Mesenchymal stem cell (in vitro differentiated cells and primary cell): ENCODE data around the gene UBIAD1.

Experiments used
- DNase-seq: peaks from one replicate; pipeline ENCODE4 v3.0.0-alpha.2; 2013
- H2AFZ ChIP-seq: one replicate; pipeline ENCODE4 v1.6.1; 2013; ENCODE audit warnings: low read depth, mild to moderate bottlenecking, control low read depth, inconsistent platforms, low read length, moderate library complexity
- H2AK5ac ChIP-seq: 2 replicates; pipeline ENCODE4 v1.6.1; 2013; ENCODE audit warnings: low read length, moderate library complexity, mild to moderate bottlenecking, inconsistent platforms; ENCODE audit not compliant: severe bottlenecking
- H2BK120ac ChIP-seq: one replicate; pipeline ENCODE4 v1.6.1; 2013; ENCODE audit warnings: low read depth, mild to moderate bottlenecking, inconsistent platforms, low read length, moderate library complexity
- H2BK12ac ChIP-seq, 2 experiments: one replicate each; pipeline ENCODE4 v1.6.1; 2013; ENCODE audit warnings: inconsistent platforms in 2 of 2, low read length in 2 of 2, mild to moderate bottlenecking in 2 of 2, moderate library complexity in 2 of 2, control low read depth in 1 of 2
- H2BK15ac ChIP-seq: one replicate; pipeline ENCODE4 v1.6.1; 2013; ENCODE audit warnings: mild to moderate bottlenecking, low read depth, inconsistent platforms; ENCODE audit not compliant: poor library complexity, severe bottlenecking
- H2BK5ac ChIP-seq: 2 replicates; pipeline ENCODE4 v1.6.1; 2013; ENCODE audit warnings: low read depth, mild to moderate bottlenecking, low read length, control low read depth, inconsistent platforms; ENCODE audit not compliant: poor library complexity, severe bottlenecking
- H3K14ac ChIP-seq, 2 experiments: one replicate each; pipeline ENCODE4 v1.6.1; 2013; ENCODE audit warnings: inconsistent platforms in 2 of 2, low read length in 2 of 2, control low read depth in 1 of 2, mild to moderate bottlenecking in 1 of 2, moderate library complexity in 1 of 2
- H3K18ac ChIP-seq, 2 experiments: one replicate each; pipeline ENCODE4 v1.6.1; 2013; ENCODE audit warnings: inconsistent platforms in 2 of 2, low read length in 2 of 2, control low read depth in 1 of 2, low read depth in 1 of 2, mild to moderate bottlenecking in 1 of 2
- H3K23ac ChIP-seq, 2 experiments: one replicate each; pipeline ENCODE4 v1.6.1; 2013; ENCODE audit warnings: inconsistent platforms in 2 of 2, low read length in 2 of 2, mild to moderate bottlenecking in 2 of 2, moderate library complexity in 2 of 2, control low read depth in 1 of 2
- H3K27ac ChIP-seq: 2 replicates; pipeline ENCODE4 v1.5.1; 2013; ENCODE audit warnings: mild to moderate bottlenecking, moderate library complexity, low read length, control low read depth, inconsistent platforms; ENCODE audit not compliant: poor library complexity, severe bottlenecking
- H3K27me3 ChIP-seq, 2 experiments: 2 replicates each; pipeline versions ENCODE4 v1.6.1 to v1.7.0; 2013; ENCODE audit warnings: low read length in 2 of 2, mild to moderate bottlenecking in 2 of 2, moderate library complexity in 2 of 2, control low read depth in 1 of 2, inconsistent platforms in 1 of 2; ENCODE audit not compliant: control insufficient read depth in 1 of 2, insufficient read depth in 1 of 2
- H3K36me3 ChIP-seq, 2 experiments: 2 replicates each; pipeline versions ENCODE4 v1.6.1 to v1.7.0; 2013; ENCODE audit warnings: low read length in 2 of 2, control low read depth in 1 of 2, inconsistent platforms in 1 of 2, low read depth in 1 of 2, mild to moderate bottlenecking in 1 of 2; ENCODE audit not compliant: insufficient read depth in 2 of 2, control insufficient read depth in 1 of 2
- H3K4ac ChIP-seq, 2 experiments: one replicate each; pipeline ENCODE4 v1.6.1; 2013; ENCODE audit warnings: inconsistent platforms in 2 of 2, low read length in 2 of 2, mild to moderate bottlenecking in 2 of 2, moderate library complexity in 2 of 2, control low read depth in 1 of 2, low read depth in 1 of 2
- H3K4me1 ChIP-seq: 2 replicates; pipeline ENCODE4 v1.6.1; 2013; ENCODE audit warnings: low read depth, low read length, control low read depth; ENCODE audit not compliant: control insufficient read depth, insufficient read depth
- H3K4me2 ChIP-seq: 2 replicates; pipeline ENCODE4 v1.6.1; 2013; ENCODE audit warnings: low read length, mild to moderate bottlenecking, inconsistent platforms; ENCODE audit not compliant: poor library complexity, severe bottlenecking
- H3K4me3 ChIP-seq, 2 experiments: 2 replicates each; pipeline versions ENCODE4 v1.5.1 to v1.7.0; 2013; ENCODE audit warnings: low read length in 2 of 2, mild to moderate bottlenecking in 2 of 2, control low read depth in 1 of 2, low read depth in 1 of 2; ENCODE audit not compliant: insufficient read depth in 1 of 2
- H3K79me1 ChIP-seq: replicated peaks from 2 replicates; pipeline ENCODE4 v1.6.1; 2013; ENCODE audit warnings: mild to moderate bottlenecking, control low read depth, low read length, inconsistent platforms; ENCODE audit not compliant: poor library complexity, severe bottlenecking
- H3K9ac ChIP-seq: 2 replicates; pipeline ENCODE4 v1.7.0; 2013; ENCODE audit warnings: mild to moderate bottlenecking, low read length, moderate library complexity
- H3K9me3 ChIP-seq: 2 replicates; pipeline ENCODE4 v1.7.0; 2013; ENCODE audit warnings: mild to moderate bottlenecking, low read length; ENCODE audit not compliant: control insufficient read depth
- H4K8ac ChIP-seq: one replicate; pipeline ENCODE4 v1.6.1; 2013; ENCODE audit warnings: inconsistent platforms, mild to moderate bottlenecking, low read length, moderate library complexity
- H4K91ac ChIP-seq: one replicate; pipeline ENCODE4 v1.6.1; 2013; ENCODE audit warnings: mild to moderate bottlenecking, low read length, inconsistent platforms
- WGBS: methylation state at CpG from one replicate; pipeline ENCODE4 v1.1.7; 2013; ENCODE audit warnings: mixed read lengths; 5-methylcytosine and 5-hydroxymethylcytosine counted together

Gene UBIAD1

GRCh38 chr1:11331945-11332546, 59.0 kb downstream of the UBIAD1 start:
- Histone ChIP-seq H2BK12ac (no peak overlapping the region), H3K36me3 (no peaks in the 10 kb centered on the region), H3K79me1 (no peaks in the 10 kb centered on the region), H3K27me3 (peaks cover 19 to 57% of the 10 kb centered on the region in 2 experiments), H2BK5ac (no peak overlapping the region), H4K8ac (no peak overlapping the region), H3K9ac (no peak overlapping the region), H3K4ac (no peak overlapping the region), H3K4me2 (no peak overlapping the region), H3K27ac (no peak overlapping the region), H4K91ac (no peak overlapping the region), H3K9me3 (no peaks in the 10 kb centered on the region), H2BK15ac (no peak overlapping the region), H3K14ac (no peak overlapping the region), H2AK5ac (no peak overlapping the region), H3K4me3 (peak overlapping the region in 1 of 2 experiments; percentile 21), H2AFZ (no peak overlapping the region), H3K4me1 (peaks cover 6% of the 10 kb centered on the region), H3K18ac (no peak overlapping the region), H2BK120ac (no peak overlapping the region), H3K23ac (no peak overlapping the region)
- DNase-seq: no peak
- 85% methylated on average over 11 of the region's 13 CpGs for WGBS

GRCh38 chr1:11333631-11334030, 60.6 kb downstream of the UBIAD1 start:
- H4K8ac ChIP-seq: no peak overlapping the region
- H3K27ac ChIP-seq: no peak overlapping the region
- peaks cover 16 to 56% of the 10 kb centered on the region in 2 experiments for H3K27me3 ChIP-seq
- H2BK5ac ChIP-seq: no peak overlapping the region
- H4K91ac ChIP-seq: peak overlapping the region; percentile 82
- no peaks in the 10 kb centered on the region for H3K9me3 ChIP-seq
- no peak overlapping the region for H3K4me2 ChIP-seq
- no peak overlapping the region for H3K4me3 ChIP-seq
- no peaks in the 10 kb centered on the region for H3K79me1 ChIP-seq
- no peak overlapping the region for H3K4ac ChIP-seq
- H3K4me1 ChIP-seq: peaks cover 6% of the 10 kb centered on the region
- DNase-seq: no peak
- H2BK12ac ChIP-seq: no peak overlapping the region
- H2AK5ac ChIP-seq: no peak overlapping the region
- H3K23ac ChIP-seq: no peak overlapping the region
- WGBS: 78% methylated on average over 5 of the region's 7 CpGs
- peak overlapping the region in 1 of 2 experiments; percentile 35 for H3K14ac ChIP-seq
- H3K18ac ChIP-seq: no peak overlapping the region
- H3K9ac ChIP-seq: no peak overlapping the region
- H2AFZ ChIP-seq: no peak overlapping the region
- no peak overlapping the region for H2BK15ac ChIP-seq
- H2BK120ac ChIP-seq: no peak overlapping the region
- no peaks in the 10 kb centered on the region for H3K36me3 ChIP-seq

- Histone ChIP-seq H3K4me3 (no peak overlapping the region), H3K4me1 (peaks cover 6% of the 10 kb centered on the region), H3K27ac (no peak overlapping the region), H3K14ac (no peak overlapping the region), H3K18ac (no peak overlapping the region), H3K23ac (no peak overlapping the region), H2AFZ (no peak overlapping the region), H3K4me2 (no peak overlapping the region), H3K9me3 (no peaks in the 10 kb centered on the region), H2BK12ac (no peak overlapping the region), H3K27me3 (peaks cover 15 to 56% of the 10 kb centered on the region in 2 experiments), H3K9ac (no peak overlapping the region), H2BK5ac (no peak overlapping the region), H3K79me1 (no peaks in the 10 kb centered on the region), H2BK15ac (no peak overlapping the region), H4K8ac (no peak overlapping the region), H3K4ac (no peak overlapping the region), H2BK120ac (no peak overlapping the region), H3K36me3 (no peaks in the 10 kb centered on the region), H2AK5ac (no peak overlapping the region), H4K91ac (no peak overlapping the region)
- 64% methylated on average over 9 of the region's 13 CpGs for WGBS
- no peak for DNase-seq
These were observed 61.3 kb downstream of the UBIAD1 start for GRCh38 chr1:11334261-11334804.

- Histone ChIP-seq H3K4me2 (no peak overlapping the region), H2BK15ac (no peak overlapping the region), H4K8ac (no peak overlapping the region), H3K9ac (no peak overlapping the region), H2AFZ (no peak overlapping the region), H3K27me3 (peaks cover 20 to 59% of the 10 kb centered on the region in 2 experiments), H3K18ac (no peak overlapping the region), H3K79me1 (no peaks in the 10 kb centered on the region), H2AK5ac (no peak overlapping the region), H4K91ac (no peak overlapping the region), H3K36me3 (no peaks in the 10 kb centered on the region), H3K4me1 (peaks cover 6% of the 10 kb centered on the region), H3K4me3 (no peak overlapping the region), H2BK12ac (no peak overlapping the region), H3K27ac (no peak overlapping the region), H2BK120ac (no peak overlapping the region), H3K23ac (no peak overlapping the region), H3K14ac (no peak overlapping the region), H3K4ac (no peak overlapping the region), H2BK5ac (no peak overlapping the region), H3K9me3 (no peaks in the 10 kb centered on the region)
- DNase-seq: no peak
- WGBS: 73% methylated on average over 7 of the region's 7 CpGs
These were observed 61.8 kb downstream of the UBIAD1 start for GRCh38 chr1:11334821-11335220.
